Activated B cell treated with CpG ODN at 0.5 μM for 24 hours (primary cell): ENCODE data around the gene DLG2. TPM values are rescaled to one million over a fixed set of nuclear protein-coding genes. Genes with fewer than 3 reads are reported as not detected.

ENCODE experiments used
- ATAC-seq: fragments of 200-7000 bp; cut with Tn5 transposase; one replicate; pipeline ENCODE4 v1.10.0; 2021; ENCODE audit warnings: low read depth, mild to moderate bottlenecking, moderate library complexity
- CTCF ChIA-PET: fragments of 350-600 bp; sonication (Branson Sonifier 250); formaldehyde crosslinking; loops from one replicate; lab custom pipeline; 2021; ENCODE audit warnings: antibody characterized with exemption; lab: Charles Lee
- POLR2A ChIA-PET: fragments of 350-600 bp; sonication (Branson Sonifier 250); formaldehyde crosslinking; loops from one replicate; lab custom pipeline; 2021; ENCODE audit warnings: antibody characterized with exemption; lab: Charles Lee
- DNase-seq: peaks from one replicate; pipeline ENCODE4 v3.0.0; 2022
- H3K27ac Mint-ChIP-seq: one replicate; pipeline ENCODE4 v1.8.0; 2020; ENCODE audit warnings: mixed read lengths
- H3K27me3 Mint-ChIP-seq: one replicate; pipeline ENCODE4 v1.8.0; 2021; ENCODE audit warnings: mixed read lengths
- H3K36me3 Mint-ChIP-seq: one replicate; pipeline ENCODE4 v1.8.0; 2021; ENCODE audit warnings: low read depth, mixed read lengths
- H3K4me1 Mint-ChIP-seq: one replicate; pipeline ENCODE4 v1.8.0; 2021; ENCODE audit warnings: mixed read lengths
- H3K4me3 Mint-ChIP-seq: one replicate; pipeline ENCODE4 v1.8.0; 2020; ENCODE audit warnings: mild to moderate bottlenecking, mixed read lengths
- H3K9me3 Mint-ChIP-seq: one replicate; pipeline ENCODE4 v1.8.0; 2020; ENCODE audit warnings: mixed read lengths
- intact Hi-C: fragments of 100-400 bp; cut with micrococcal nuclease; formaldehyde crosslinking; loops from one replicate; pipeline ENCODE4 v1.15.1; 2024
- total RNA-seq: library from RNA; stranded (reverse); gene quantifications from 2 replicates; pipeline ENCODE4 v1.2.3, GENCODE V29; 2022
- TF ChIP-seq, protein P1 (sequence below): fragments of 200-600 bp; IDR thresholded peaks from one replicate; pipeline ENCODE4 v1.8.0; 2022; ENCODE audit warnings: antibody characterized with exemption, mild to moderate bottlenecking

The DLG2 gene
- total RNA-seq, 1 donor from 2014 or later: 2.7 TPM

DNA sequence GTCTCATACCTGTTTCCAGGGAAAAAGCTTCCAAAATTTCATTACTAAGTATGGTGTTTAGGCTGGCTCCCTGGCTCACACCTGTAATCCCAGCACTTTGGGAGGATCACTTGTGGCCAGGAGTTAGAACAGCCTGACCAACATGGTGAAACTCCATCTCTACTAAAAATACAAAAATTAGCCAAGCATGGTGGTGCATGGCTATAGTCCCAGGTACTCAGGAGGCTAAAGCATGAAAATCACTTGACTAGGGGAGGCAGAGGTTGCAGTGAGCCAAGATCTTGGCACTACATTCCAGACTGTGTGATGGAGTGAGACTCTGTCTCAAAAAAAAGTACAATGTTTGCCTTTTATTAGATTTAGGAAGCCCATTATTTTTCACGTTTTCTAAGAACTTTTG, 2009.5 kb downstream of the DLG2 start:
- no peak for DNase-seq
- ATAC-seq: no peak
- H3K36me3 Mint-ChIP-seq: no peaks in the 10 kb centered on the region
- H3K27ac Mint-ChIP-seq: no peak overlapping the region
- ChIA-PET CTCF (no interaction called here), POLR2A (no interaction called here)
- H3K4me1 Mint-ChIP-seq: peaks cover under 1% of the 10 kb centered on the region
- TF ChIP-seq, protein P1, sequence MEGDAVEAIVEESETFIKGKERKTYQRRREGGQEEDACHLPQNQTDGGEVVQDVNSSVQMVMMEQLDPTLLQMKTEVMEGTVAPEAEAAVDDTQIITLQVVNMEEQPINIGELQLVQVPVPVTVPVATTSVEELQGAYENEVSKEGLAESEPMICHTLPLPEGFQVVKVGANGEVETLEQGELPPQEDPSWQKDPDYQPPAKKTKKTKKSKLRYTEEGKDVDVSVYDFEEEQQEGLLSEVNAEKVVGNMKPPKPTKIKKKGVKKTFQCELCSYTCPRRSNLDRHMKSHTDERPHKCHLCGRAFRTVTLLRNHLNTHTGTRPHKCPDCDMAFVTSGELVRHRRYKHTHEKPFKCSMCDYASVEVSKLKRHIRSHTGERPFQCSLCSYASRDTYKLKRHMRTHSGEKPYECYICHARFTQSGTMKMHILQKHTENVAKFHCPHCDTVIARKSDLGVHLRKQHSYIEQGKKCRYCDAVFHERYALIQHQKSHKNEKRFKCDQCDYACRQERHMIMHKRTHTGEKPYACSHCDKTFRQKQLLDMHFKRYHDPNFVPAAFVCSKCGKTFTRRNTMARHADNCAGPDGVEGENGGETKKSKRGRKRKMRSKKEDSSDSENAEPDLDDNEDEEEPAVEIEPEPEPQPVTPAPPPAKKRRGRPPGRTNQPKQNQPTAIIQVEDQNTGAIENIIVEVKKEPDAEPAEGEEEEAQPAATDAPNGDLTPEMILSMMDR: no peak
- intact Hi-C loops: no loop called here
- H3K27me3 Mint-ChIP-seq: peaks cover 4% of the 10 kb centered on the region
- no peaks in the 10 kb centered on the region for H3K9me3 Mint-ChIP-seq
- H3K4me3 Mint-ChIP-seq: no peak overlapping the region

DNA sequence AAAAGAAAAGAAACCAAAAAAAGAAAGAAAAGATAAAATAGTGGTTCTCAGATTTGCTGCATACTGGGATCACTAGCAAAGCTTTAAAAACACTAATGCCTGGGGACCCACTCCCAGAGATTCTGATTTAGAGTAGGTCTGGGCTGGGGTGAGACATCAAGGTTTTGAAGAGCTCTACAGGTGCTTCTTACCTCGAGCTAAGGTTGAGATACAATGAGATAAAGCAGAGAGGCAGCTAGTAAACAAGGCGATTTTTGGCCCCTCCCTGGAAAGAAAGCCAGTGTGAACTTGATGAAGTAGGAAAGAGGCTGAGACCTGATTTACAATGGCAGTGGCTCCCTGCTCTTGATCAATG, 2013.4 kb downstream of the DLG2 start:
- ATAC-seq: no peak
- no peak overlapping the region for H3K27ac Mint-ChIP-seq
- POLR2A ChIA-PET: no interaction called here
- H3K27me3 Mint-ChIP-seq: peaks cover 3% of the 10 kb centered on the region
- no peak for DNase-seq
- TF ChIP-seq, protein P1: no peak
- H3K4me3 Mint-ChIP-seq: no peak overlapping the region
- H3K4me1 Mint-ChIP-seq: peaks cover 3% of the 10 kb centered on the region
- CTCF ChIA-PET: no interaction called here
- intact Hi-C loops: no loop called here
- no peaks in the 10 kb centered on the region for H3K9me3 Mint-ChIP-seq
- H3K36me3 Mint-ChIP-seq: no peaks in the 10 kb centered on the region

DNA sequence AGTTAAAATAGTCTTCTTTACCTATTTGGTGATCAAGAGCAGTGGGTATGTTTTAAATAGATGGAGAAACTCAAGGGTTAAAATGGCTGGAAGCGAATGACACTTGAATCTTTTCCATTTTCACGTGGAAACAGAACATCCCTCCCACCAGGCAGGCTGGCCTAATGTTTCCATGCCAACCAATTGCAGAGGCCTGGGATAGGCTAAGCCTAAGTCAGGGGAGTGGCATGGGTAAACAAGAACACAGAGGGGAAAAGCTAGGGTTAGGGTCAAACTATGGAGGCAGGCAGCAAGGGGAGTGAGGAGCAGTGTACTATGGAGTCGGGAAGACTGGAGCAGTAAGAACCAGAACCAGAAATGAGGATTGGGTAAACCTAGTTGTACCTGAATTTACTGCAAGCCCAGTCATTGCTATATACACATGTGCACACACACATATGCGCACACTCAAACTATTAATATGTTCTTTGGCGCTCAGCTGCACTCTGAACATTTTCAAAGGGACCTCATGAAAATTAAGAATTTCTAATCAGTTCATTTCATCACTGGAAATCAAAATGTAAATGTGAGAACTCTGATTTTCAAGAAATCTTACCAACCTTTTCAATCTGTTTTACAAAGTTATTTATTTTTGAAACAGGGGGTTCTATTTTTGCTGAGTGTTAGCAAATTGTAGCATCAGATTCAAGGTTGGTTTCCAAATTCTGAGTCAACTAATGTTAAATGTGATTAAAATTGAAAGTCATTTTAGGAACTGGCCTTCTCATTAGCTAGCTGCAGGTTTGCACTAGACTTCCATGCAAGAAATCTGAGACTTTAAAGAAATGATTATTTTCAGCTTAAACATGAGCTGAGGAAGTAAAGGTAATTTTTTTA, 2014.0 kb downstream of the DLG2 start:
- Mint-ChIP-seq H3K27me3 (no peaks in the 10 kb centered on the region), H3K36me3 (no peaks in the 10 kb centered on the region), H3K9me3 (no peaks in the 10 kb centered on the region), H3K27ac (no peak overlapping the region), H3K4me3 (no peak overlapping the region), H3K4me1 (peaks cover 3% of the 10 kb centered on the region)
- intact Hi-C loops: no loop called here
- TF ChIP-seq, protein P1: no peak
- DNase-seq (no peak), ATAC-seq (peak; percentile 40)
- ChIA-PET POLR2A (no interaction called here), CTCF (no interaction called here)

- DNase-seq (no peak), ATAC-seq (no peak)
- Mint-ChIP-seq H3K4me3 (no peak overlapping the region), H3K4me1 (peaks cover 3% of the 10 kb centered on the region), H3K9me3 (no peaks in the 10 kb centered on the region), H3K27me3 (no peaks in the 10 kb centered on the region), H3K27ac (no peak overlapping the region), H3K36me3 (no peaks in the 10 kb centered on the region)
- intact Hi-C loops: no loop called here
- CTCF ChIA-PET: no interaction called here
- TF ChIP-seq, protein P1: no peak
- POLR2A ChIA-PET: no interaction called here
Observed at GRCh38 chr11:83611600-83611999, 2015.5 kb downstream of the DLG2 start.

- no peak for ATAC-seq
- no peak overlapping the region for H3K27ac Mint-ChIP-seq
- TF ChIP-seq, protein P1: no peak
- H3K27me3 Mint-ChIP-seq: no peaks in the 10 kb centered on the region
- H3K4me3 Mint-ChIP-seq: no peak overlapping the region
- peaks cover 3% of the 10 kb centered on the region for H3K4me1 Mint-ChIP-seq
- intact Hi-C loops: no loop called here
- no peak for DNase-seq
- H3K9me3 Mint-ChIP-seq: no peaks in the 10 kb centered on the region
- H3K36me3 Mint-ChIP-seq: no peaks in the 10 kb centered on the region
- ChIA-PET CTCF (no interaction called here), POLR2A (no interaction called here)
Observed at GRCh38 chr11:83611031-83611430, 2016.1 kb downstream of the DLG2 start.
